Astrocyte (in vitro differentiated cells and primary cell): ENCODE results near the gene GNB1L.

Source experiments
- CTCF ChIP-seq: IDR thresholded peaks from 2 replicates; pipeline ENCODE4 v1.5.1; 2011; ENCODE audit warnings: low read depth, mild to moderate bottlenecking, inconsistent platforms, low read length, moderate library complexity; ENCODE audit not compliant: insufficient read depth
- EZH2 ChIP-seq: IDR thresholded peaks from 2 replicates; pipeline ENCODE4 v1.6.1; 2012; ENCODE audit warnings: mild to moderate bottlenecking, low read length, inconsistent platforms; ENCODE audit not compliant: insufficient read depth

GRCh38 chr22:19757985-19758895, 96.4 kb downstream of the GNB1L start:
- TF ChIP-seq CTCF (no peak), EZH2 (no peak)
